ENCODE data around the gene FLII.

Gene FLII

DNA sequence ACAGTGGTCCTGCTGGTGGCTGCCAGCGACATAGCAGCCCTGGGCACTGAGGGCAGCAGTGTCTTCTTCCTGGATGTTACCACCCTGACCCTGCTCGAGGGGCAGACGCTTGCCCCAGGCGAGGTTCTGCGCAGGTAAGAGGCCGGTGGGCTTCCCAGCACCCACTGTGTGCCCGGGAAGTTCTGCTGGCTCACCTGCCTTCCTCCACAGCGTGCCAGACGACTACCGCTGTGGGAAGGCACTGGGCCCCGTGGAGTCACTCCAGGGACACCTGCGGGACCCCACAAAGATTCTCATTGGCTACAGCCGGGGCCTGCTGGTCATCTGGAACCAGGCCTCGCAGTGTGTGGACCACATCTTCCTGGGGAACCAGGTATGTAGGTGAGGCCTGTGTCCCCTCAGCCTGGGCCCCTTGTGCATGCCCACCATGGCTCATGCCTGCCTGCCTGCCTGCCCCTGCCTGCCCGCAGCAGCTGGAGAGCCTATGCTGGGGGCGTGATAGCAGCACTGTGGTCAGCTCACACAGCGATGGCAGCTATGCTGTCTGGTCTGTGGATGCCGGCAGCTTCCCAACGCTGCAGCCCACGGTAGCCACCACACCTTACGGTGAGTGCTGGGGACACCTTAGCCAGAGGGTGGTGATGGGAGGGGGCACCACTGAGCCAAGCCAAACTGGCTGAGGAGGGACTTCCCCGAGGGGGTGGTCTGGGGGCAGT, 24.6 kb downstream of the FLII start:
- H3K4me3 ChIP-seq (ENCODE audit: low read depth, low read length), result no peak overlapping the region
- no peak for DNase-seq (ENCODE audit: low read depth)
- TF ChIP-seq, protein P1, sequence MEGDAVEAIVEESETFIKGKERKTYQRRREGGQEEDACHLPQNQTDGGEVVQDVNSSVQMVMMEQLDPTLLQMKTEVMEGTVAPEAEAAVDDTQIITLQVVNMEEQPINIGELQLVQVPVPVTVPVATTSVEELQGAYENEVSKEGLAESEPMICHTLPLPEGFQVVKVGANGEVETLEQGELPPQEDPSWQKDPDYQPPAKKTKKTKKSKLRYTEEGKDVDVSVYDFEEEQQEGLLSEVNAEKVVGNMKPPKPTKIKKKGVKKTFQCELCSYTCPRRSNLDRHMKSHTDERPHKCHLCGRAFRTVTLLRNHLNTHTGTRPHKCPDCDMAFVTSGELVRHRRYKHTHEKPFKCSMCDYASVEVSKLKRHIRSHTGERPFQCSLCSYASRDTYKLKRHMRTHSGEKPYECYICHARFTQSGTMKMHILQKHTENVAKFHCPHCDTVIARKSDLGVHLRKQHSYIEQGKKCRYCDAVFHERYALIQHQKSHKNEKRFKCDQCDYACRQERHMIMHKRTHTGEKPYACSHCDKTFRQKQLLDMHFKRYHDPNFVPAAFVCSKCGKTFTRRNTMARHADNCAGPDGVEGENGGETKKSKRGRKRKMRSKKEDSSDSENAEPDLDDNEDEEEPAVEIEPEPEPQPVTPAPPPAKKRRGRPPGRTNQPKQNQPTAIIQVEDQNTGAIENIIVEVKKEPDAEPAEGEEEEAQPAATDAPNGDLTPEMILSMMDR (IDR thresholded peaks at IDR 0.05; ENCODE audit: low read depth, low read length), result no peak
- TF ChIP-seq MYC (IDR thresholded peaks at IDR 0.05; ENCODE audit: low read depth, low read length) (no peak), POLR2A (IDR thresholded peaks at IDR 0.05; ENCODE audit: extremely low read depth, insufficient read length) (no peak)
- TF ChIP-seq, protein P2, sequence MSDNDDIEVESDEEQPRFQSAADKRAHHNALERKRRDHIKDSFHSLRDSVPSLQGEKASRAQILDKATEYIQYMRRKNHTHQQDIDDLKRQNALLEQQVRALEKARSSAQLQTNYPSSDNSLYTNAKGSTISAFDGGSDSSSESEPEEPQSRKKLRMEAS (IDR thresholded peaks at IDR 0.05; ENCODE audit: low read depth, low read length), result no peak

DNA sequence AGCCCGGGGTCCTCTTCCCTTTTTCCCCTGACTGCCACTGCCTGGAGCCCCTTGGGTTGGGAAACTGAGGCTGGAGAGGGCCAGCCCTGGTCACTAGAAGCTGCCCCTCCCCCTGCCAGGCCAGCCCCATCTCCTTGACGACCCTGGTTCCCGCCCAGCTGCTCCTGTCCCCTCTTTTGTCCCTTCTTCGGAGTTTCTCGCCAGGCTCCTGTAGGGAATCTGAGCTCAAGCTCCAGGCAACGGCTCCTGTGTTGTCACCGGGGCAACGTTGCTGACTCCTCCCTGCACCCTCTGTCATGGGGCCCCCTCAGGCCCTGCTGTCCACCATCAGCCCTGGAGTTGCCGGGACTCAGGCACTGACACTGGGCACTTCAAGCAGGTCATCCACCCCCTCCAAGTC, 27.4 kb downstream of the FLII start:
- DNase-seq (ENCODE audit: low read depth), result no peak
- TF ChIP-seq MYC (IDR thresholded peaks at IDR 0.05; ENCODE audit: low read depth, low read length) (no peak), POLR2A (IDR thresholded peaks at IDR 0.05; ENCODE audit: extremely low read depth, insufficient read length) (no peak)
- TF ChIP-seq, protein P2 (IDR thresholded peaks at IDR 0.05; ENCODE audit: low read depth, low read length), result no peak
- TF ChIP-seq, protein P1 (IDR thresholded peaks at IDR 0.05; ENCODE audit: low read depth, low read length), result no peak
- H3K4me3 ChIP-seq (ENCODE audit: low read depth, low read length), result no peak overlapping the region

DNA sequence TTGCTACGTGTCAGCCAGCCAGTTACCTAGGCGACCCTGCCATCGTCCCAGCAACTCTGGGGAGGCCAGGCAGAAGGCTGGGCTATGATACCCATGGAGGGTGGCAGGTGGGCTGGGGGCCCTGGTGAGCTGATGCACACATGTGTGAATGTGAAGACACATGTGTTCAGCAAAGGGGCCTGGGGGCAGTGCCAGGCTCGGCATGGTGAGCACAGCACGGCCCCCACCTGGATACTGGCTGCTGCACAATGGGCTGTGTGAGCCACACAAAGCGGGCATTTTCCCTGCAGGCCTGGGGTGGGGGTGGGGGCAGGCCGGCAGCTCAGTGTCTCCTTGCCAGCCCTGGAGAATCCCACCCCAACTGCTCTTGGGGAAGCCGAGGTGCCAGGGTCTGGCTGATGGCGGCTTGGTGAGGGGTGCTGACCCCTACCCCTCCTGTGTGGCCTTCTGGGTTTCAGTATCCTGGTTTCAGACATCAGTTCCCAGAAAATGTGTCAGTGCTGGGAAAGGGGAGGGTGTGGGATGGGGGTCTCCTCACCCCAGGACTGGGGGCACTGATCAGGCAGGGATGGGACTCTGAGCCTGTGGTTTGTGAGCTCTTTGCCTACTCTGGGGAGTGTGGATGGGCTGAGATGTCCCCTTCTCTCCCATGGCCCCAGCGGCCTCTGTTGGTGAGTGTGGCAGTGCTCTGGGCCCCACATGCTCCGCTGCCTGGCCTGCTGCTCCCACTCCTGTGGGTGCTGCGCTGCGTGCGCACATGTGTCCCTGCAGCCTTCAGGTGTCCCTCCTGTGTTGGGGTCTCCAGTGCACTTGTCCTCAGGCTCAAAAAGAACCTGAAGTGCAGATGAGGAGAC, 28.0 kb downstream of the FLII start:
- no peak overlapping the region for H3K4me3 ChIP-seq (ENCODE audit: low read depth, low read length)
- TF ChIP-seq POLR2A (IDR thresholded peaks at IDR 0.05; ENCODE audit: extremely low read depth, insufficient read length), result no peak
- TF ChIP-seq MYC (IDR thresholded peaks at IDR 0.05; ENCODE audit: low read depth, low read length), result no peak
- TF ChIP-seq, protein P2 (IDR thresholded peaks at IDR 0.05; ENCODE audit: low read depth, low read length), result no peak
- TF ChIP-seq, protein P1 (IDR thresholded peaks at IDR 0.05; ENCODE audit: low read depth, low read length), result no peak
- DNase-seq (ENCODE audit: low read depth), result no peak

DNA sequence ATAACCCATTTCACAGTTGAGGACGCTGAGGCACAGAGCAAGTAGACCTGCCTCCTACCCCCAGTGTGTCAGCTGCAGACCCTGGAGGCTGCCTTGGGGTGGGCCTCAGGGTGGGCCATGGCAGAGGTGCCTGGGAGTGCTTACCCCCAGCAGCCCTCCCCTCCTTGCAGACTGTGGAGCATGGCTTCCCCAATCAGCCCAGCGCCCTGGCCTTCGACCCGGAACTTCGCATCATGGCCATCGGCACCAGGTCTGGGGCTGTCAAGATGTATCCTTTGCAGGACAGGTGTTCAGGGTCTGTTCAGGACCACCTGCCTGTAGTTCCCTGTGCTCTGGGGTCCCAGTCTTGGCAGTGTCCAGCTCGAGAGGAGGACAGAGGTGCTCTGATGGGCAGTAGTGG, 28.8 kb downstream of the FLII start:
- no peak for TF ChIP-seq MYC (IDR thresholded peaks at IDR 0.05; ENCODE audit: low read depth, low read length)
- TF ChIP-seq, protein P2 (IDR thresholded peaks at IDR 0.05; ENCODE audit: low read depth, low read length), result no peak
- TF ChIP-seq POLR2A (IDR thresholded peaks at IDR 0.05; ENCODE audit: extremely low read depth, insufficient read length), result no peak
- TF ChIP-seq, protein P1 (IDR thresholded peaks at IDR 0.05; ENCODE audit: low read depth, low read length), result no peak
- no peak overlapping the region for H3K4me3 ChIP-seq (ENCODE audit: low read depth, low read length)
- DNase-seq (ENCODE audit: low read depth), result no peak

DNA sequence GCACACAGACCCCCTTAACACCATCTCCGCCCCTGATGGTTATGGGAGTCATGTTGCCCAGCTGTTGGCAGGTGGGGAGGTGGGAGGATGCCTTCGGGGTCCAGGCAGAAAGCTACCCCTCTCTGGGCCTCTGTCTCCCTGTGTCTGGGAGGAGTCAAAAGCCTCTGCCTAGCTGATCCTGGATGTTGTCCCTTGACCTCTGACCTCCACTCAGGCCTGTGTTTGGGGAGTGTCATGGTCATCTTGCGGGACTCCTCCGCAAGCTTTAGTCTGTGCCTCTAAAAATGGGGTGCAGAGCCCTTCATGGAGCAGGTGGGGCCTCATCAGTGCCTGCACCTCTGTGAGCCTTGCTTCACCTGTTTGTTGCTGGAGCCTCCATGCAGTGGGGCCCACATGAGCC, 29.3 kb downstream of the FLII start:
- no peak for DNase-seq (ENCODE audit: low read depth)
- H3K4me3 ChIP-seq (ENCODE audit: low read depth, low read length), result no peak overlapping the region
- TF ChIP-seq POLR2A (IDR thresholded peaks at IDR 0.05; ENCODE audit: extremely low read depth, insufficient read length) (no peak), MYC (IDR thresholded peaks at IDR 0.05; ENCODE audit: low read depth, low read length) (no peak)
- TF ChIP-seq, protein P2 (IDR thresholded peaks at IDR 0.05; ENCODE audit: low read depth, low read length), result no peak
- TF ChIP-seq, protein P1 (IDR thresholded peaks at IDR 0.05; ENCODE audit: low read depth, low read length), result no peak

Data from NB4 (cell line).